DOHH2 (cell line): ENCODE data around the gene SLC35A3.

ENCODE experiments used
- CTCF ChIP-seq: fragments of 200-600 bp; sonication (generic); IDR thresholded peaks from one replicate; pipeline ENCODE4 v1.5.1; 2014; ENCODE audit warnings: antibody characterized with exemption, mild to moderate bottlenecking, low read depth, low read length; ENCODE audit not compliant: poor library complexity, severe bottlenecking
- EZH2phosphoT487 ChIP-seq: fragments of 200-600 bp; sonication (generic); IDR thresholded peaks from 2 replicates; pipeline ENCODE4 v1.6.1; 2017; ENCODE audit warnings: borderline replicate concordance, mild to moderate bottlenecking, antibody characterized with exemption, low read length, moderate library complexity, mixed read lengths

GRCh38 chr1:100037656-100037926, 67.8 kb downstream of the SLC35A3 start:
- TF ChIP-seq CTCF (no peak), EZH2phosphoT487 (no peak)
